Liver (tissue), 9 donors: ENCODE measurements around the gene SLC12A1. TPM values are rescaled to one million over a fixed set of nuclear protein-coding genes. Genes with fewer than 3 reads are reported as not detected.

Source experiments
- DNase-seq: peaks from one replicate; pipeline ENCODE4 v3.0.0-alpha.2; 2017; ENCODE audit warnings: low spot score
- H3K27ac ChIP-seq, 2 donors: one replicate each; pipeline ENCODE4 v1.7.0; 2013; ENCODE audit warnings: inconsistent platforms in 2 of 2, low read length in 2 of 2, control low read depth in 1 of 2, low read depth in 1 of 2, mild to moderate bottlenecking in 1 of 2
- H3K27me3 ChIP-seq, 4 donors: one replicate each; pipeline versions ENCODE4 v1.6.1 to v1.7.0; 2013; ENCODE audit warnings: low read length in 3 of 4, inconsistent platforms in 1 of 4, mild to moderate bottlenecking in 1 of 4, moderate library complexity in 1 of 4; ENCODE audit not compliant: control insufficient read depth in 4 of 4, insufficient read depth in 4 of 4
- H3K36me3 ChIP-seq, 4 donors: one replicate each; pipeline versions ENCODE4 v1.6.1 to v1.7.0; 2013; ENCODE audit warnings: low read length in 3 of 4, mild to moderate bottlenecking in 3 of 4, low read depth in 1 of 4, moderate library complexity in 1 of 4; ENCODE audit not compliant: control insufficient read depth in 4 of 4, insufficient read depth in 3 of 4
- H3K4me1 ChIP-seq, 4 donors: one replicate each; pipeline versions ENCODE4 v1.6.1 to v1.7.0; 2013; ENCODE audit warnings: low read length in 3 of 4, mild to moderate bottlenecking in 3 of 4, moderate library complexity in 1 of 4; ENCODE audit not compliant: control insufficient read depth in 4 of 4, insufficient read depth in 4 of 4
- H3K4me3 ChIP-seq, 3 donors: one replicate each; pipeline versions ENCODE4 v1.6.1 to v1.7.0; 2013; ENCODE audit warnings: low read length in 3 of 3, control low read depth in 1 of 3, low read depth in 1 of 3, mild to moderate bottlenecking in 1 of 3
- H3K9ac ChIP-seq, 2 donors: one replicate each; pipeline ENCODE4 v1.7.0; 2013; ENCODE audit warnings: low read length in 2 of 2, mild to moderate bottlenecking in 2 of 2, moderate library complexity in 2 of 2, control low read depth in 1 of 2, low read depth in 1 of 2
- H3K9me3 ChIP-seq, 4 donors: one replicate each; pipeline versions ENCODE4 v1.6.1 to v1.7.0; 2013; ENCODE audit warnings: low read length in 3 of 4; ENCODE audit not compliant: control insufficient read depth in 4 of 4
- ATF3 ChIP-seq: IDR thresholded peaks from 2 replicates; pipeline ENCODE4 v1.6.1; 2016; ENCODE audit warnings: antibody characterized with exemption
- EGR1 ChIP-seq, 2 donors: IDR thresholded peaks; 2 replicates each; pipeline ENCODE4 v1.6.1; 2016 to 2018; ENCODE audit warnings: antibody characterized with exemption in 2 of 2, low read depth in 2 of 2
- FOXA1 ChIP-seq: IDR thresholded peaks from 2 replicates; pipeline ENCODE4 v1.6.1; 2016; ENCODE audit warnings: antibody characterized with exemption
- FOXA2 ChIP-seq: IDR thresholded peaks from 2 replicates; pipeline ENCODE4 v1.6.1; 2016; ENCODE audit warnings: antibody characterized with exemption
- GABPA ChIP-seq, 2 donors: IDR thresholded peaks in 1 of 2; conservative IDR thresholded peaks in 1 of 2; 2 replicates each; pipeline ENCODE4 v1.6.1; 2016; ENCODE audit warnings: antibody characterized with exemption in 2 of 2, mild to moderate bottlenecking in 1 of 2, moderate library complexity in 1 of 2
- HNF4A ChIP-seq, 2 donors: conservative IDR thresholded peaks; 2 replicates each; pipeline ENCODE4 v1.6.1; 2016; ENCODE audit warnings: antibody characterized with exemption in 2 of 2, mild to moderate bottlenecking in 2 of 2
- HNF4G ChIP-seq: IDR thresholded peaks from 2 replicates; pipeline ENCODE4 v1.6.1; 2016; ENCODE audit warnings: antibody characterized with exemption
- JUND ChIP-seq, 2 donors: IDR thresholded peaks; 2 replicates each; pipeline ENCODE4 v1.6.1; 2016; ENCODE audit warnings: antibody characterized with exemption in 2 of 2
- NR2F2 ChIP-seq: IDR thresholded peaks from 2 replicates; pipeline ENCODE4 v1.6.1; 2016; ENCODE audit warnings: antibody characterized with exemption
- RXRA ChIP-seq, 2 donors: IDR thresholded peaks; 2 replicates each; pipeline ENCODE4 v1.6.1; 2017 to 2018; ENCODE audit warnings: antibody characterized with exemption in 2 of 2, mild to moderate bottlenecking in 1 of 2
- TAF1 ChIP-seq: conservative IDR thresholded peaks from 2 replicates; pipeline ENCODE4 v1.6.1; 2016; ENCODE audit warnings: antibody characterized with exemption, mild to moderate bottlenecking
- YY1 ChIP-seq: IDR thresholded peaks from 2 replicates; pipeline ENCODE4 v1.6.1; 2016; ENCODE audit warnings: antibody characterized with exemption, mild to moderate bottlenecking
- ZBTB33 ChIP-seq: IDR thresholded peaks from 2 replicates; pipeline ENCODE4 v1.6.1; 2016; ENCODE audit warnings: antibody characterized with exemption
- WGBS: extraction: QIAGEN DNeasy Blood & Tissue Kit; methylation state at CpG from one replicate; pipeline ENCODE4 v1.1.7; 2013; 5-methylcytosine and 5-hydroxymethylcytosine counted together
- polyA plus RNA-seq, 2 donors: library from polyadenylated mRNA; stranded (reverse) in 1 of 2; unstranded in 1 of 2; fragments of 200-250 nt in 1 of 2; fragments of >200 nt in 1 of 2; fragmentation: Nextera tagmentation in 1 of 2; extraction: Ambion mirVana in 1 of 2; gene quantifications; one replicate each; pipeline versions ENCODE4 v1.2.1 to v1.2.3, GENCODE V29; 2013 to 2015
- total RNA-seq, 2 donors: library from RNA; depleted of rRNA; stranded (reverse); fragments of >200 nt; gene quantifications; one replicate each; pipeline ENCODE4 v1.2.3, GENCODE V29; 2014
- TF ChIP-seq, protein P1 (sequence below): fragments of 150-350 bp; IDR thresholded peaks from 2 replicates; pipeline ENCODE4 v1.5.1; 2017; ENCODE audit warnings: improper control_type of control experiment, low read depth, low read length; ENCODE audit not compliant: missing input control
- TF ChIP-seq, protein P2 (sequence below): IDR thresholded peaks from 2 replicates; pipeline ENCODE4 v1.6.1; 2016; ENCODE audit warnings: antibody characterized with exemption, mild to moderate bottlenecking
- donor health status: healthy.
- donor health status: healthy.
- donor health status: healthy.
- donor health status: healthy.
- donor health status: healthy.

Gene SLC12A1
- total and polyA plus RNA-seq, 4 donors: 0.03 to 0.42 (median 0.09) TPM

DNA sequence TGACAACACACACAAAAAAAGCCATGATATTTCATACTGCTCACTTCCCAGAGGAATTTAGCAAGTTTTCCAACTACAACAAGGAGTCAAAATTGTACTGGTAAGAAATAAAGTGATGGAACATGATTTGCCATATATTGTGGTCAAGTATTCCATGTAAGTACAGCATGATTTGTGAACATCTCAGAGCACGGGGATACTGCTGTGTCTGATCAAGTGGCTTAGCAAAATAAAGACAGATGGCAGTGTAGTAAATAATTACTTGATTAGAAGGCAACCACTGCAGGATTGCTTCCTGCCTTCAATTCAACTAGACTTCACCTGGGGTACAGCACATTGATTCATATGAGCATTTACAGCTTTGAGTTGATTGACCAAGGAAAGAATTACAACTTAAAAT is 73.5 kb downstream of the SLC12A1 start:
- no peak for TF ChIP-seq YY1
- no peak for TF ChIP-seq ATF3
- TF ChIP-seq HNF4G: no peak
- TF ChIP-seq, protein P1, sequence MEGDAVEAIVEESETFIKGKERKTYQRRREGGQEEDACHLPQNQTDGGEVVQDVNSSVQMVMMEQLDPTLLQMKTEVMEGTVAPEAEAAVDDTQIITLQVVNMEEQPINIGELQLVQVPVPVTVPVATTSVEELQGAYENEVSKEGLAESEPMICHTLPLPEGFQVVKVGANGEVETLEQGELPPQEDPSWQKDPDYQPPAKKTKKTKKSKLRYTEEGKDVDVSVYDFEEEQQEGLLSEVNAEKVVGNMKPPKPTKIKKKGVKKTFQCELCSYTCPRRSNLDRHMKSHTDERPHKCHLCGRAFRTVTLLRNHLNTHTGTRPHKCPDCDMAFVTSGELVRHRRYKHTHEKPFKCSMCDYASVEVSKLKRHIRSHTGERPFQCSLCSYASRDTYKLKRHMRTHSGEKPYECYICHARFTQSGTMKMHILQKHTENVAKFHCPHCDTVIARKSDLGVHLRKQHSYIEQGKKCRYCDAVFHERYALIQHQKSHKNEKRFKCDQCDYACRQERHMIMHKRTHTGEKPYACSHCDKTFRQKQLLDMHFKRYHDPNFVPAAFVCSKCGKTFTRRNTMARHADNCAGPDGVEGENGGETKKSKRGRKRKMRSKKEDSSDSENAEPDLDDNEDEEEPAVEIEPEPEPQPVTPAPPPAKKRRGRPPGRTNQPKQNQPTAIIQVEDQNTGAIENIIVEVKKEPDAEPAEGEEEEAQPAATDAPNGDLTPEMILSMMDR: no peak
- TF ChIP-seq JUND (IDR thresholded peaks at IDR 0.05): no peak
- Histone ChIP-seq H3K4me1 (no peaks in the 10 kb centered on the region), H3K27ac (no peak overlapping the region), H3K9ac (no peak overlapping the region), H3K36me3 (no peaks in the 10 kb centered on the region), H3K9me3 (no peaks in the 10 kb centered on the region), H3K4me3 (no peak overlapping the region), H3K27me3 (peaks cover 0 to 4% (median 1%) of the 10 kb centered on the region in 4 donors)
- WGBS: 58% methylated on average over 1 of the region's 1 CpG
- no peak for DNase-seq

GRCh38 chr15:48281674-48282073 is 75.6 kb downstream of the SLC12A1 start:
- H3K27me3 ChIP-seq: peaks cover 0 to 5% (median 2%) of the 10 kb centered on the region in 4 donors

More at GRCh38 chr15:48281674-48282073, 75.6 kb downstream of the SLC12A1 start:
- Histone ChIP-seq H3K4me3 (no peak overlapping the region), H3K9ac (no peak overlapping the region), H3K27ac (no peak overlapping the region), H3K9me3 (no peaks in the 10 kb centered on the region), H3K36me3 (no peaks in the 10 kb centered on the region), H3K4me1 (no peaks in the 10 kb centered on the region)
- TF ChIP-seq, protein P2, sequence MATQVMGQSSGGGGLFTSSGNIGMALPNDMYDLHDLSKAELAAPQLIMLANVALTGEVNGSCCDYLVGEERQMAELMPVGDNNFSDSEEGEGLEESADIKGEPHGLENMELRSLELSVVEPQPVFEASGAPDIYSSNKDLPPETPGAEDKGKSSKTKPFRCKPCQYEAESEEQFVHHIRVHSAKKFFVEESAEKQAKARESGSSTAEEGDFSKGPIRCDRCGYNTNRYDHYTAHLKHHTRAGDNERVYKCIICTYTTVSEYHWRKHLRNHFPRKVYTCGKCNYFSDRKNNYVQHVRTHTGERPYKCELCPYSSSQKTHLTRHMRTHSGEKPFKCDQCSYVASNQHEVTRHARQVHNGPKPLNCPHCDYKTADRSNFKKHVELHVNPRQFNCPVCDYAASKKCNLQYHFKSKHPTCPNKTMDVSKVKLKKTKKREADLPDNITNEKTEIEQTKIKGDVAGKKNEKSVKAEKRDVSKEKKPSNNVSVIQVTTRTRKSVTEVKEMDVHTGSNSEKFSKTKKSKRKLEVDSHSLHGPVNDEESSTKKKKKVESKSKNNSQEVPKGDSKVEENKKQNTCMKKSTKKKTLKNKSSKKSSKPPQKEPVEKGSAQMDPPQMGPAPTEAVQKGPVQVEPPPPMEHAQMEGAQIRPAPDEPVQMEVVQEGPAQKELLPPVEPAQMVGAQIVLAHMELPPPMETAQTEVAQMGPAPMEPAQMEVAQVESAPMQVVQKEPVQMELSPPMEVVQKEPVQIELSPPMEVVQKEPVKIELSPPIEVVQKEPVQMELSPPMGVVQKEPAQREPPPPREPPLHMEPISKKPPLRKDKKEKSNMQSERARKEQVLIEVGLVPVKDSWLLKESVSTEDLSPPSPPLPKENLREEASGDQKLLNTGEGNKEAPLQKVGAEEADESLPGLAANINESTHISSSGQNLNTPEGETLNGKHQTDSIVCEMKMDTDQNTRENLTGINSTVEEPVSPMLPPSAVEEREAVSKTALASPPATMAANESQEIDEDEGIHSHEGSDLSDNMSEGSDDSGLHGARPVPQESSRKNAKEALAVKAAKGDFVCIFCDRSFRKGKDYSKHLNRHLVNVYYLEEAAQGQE: no peak
- TF ChIP-seq ATF3 (no peak), FOXA2 (no peak), FOXA1 (no peak), TAF1 (no peak), GABPA (IDR thresholded peaks at IDR 0.05 in 1 of 2, conservative IDR thresholded peaks at IDR 0.05 in 1 of 2) (no peak), HNF4A (conservative IDR thresholded peaks at IDR 0.05) (no peak), HNF4G (no peak), JUND (IDR thresholded peaks at IDR 0.05) (no peak), NR2F2 (no peak), ZBTB33 (no peak), EGR1 (IDR thresholded peaks at IDR 0.05; ENCODE audit: low read depth in 2 of 2) (no peak), RXRA (IDR thresholded peaks at IDR 0.05) (no peak)
- TF ChIP-seq, protein P1: no peak
- 73% methylated on average over 4 of the region's 4 CpGs for WGBS
- DNase-seq: no peak
